Smooth muscle cell (in vitro differentiated cells): Measurements from ENCODE around the gene PDCD2L. TPM values are rescaled to one million over a fixed set of nuclear protein-coding genes. Genes with fewer than 3 reads are reported as not detected.
"Not testable (repeated sequence)": the region's sequence is repeated elsewhere in the genome, so short reads cannot be mapped to it uniquely, and the experiment has no call there.

Source experiments
- DNase-seq: peaks from one replicate; lab custom pipeline; 2025; ENCODE audit not compliant: unreplicated experiment; lab: John Stamatoyannopoulos, UW
- H2AFZ ChIP-seq: fragments of 200-600 bp; sonication (generic); 2 replicates; pipeline ENCODE4 v1.6.0; 2016; ENCODE audit warnings: antibody characterized with exemption, low read depth, mild to moderate bottlenecking
- H3F3A ChIP-seq: fragments of 200-600 bp; sonication (generic); 2 replicates; pipeline ENCODE4 v1.6.0; 2017; ENCODE audit warnings: antibody characterized with exemption, low read depth
- H3K27ac ChIP-seq: fragments of 200-600 bp; sonication (generic); 2 replicates; pipeline ENCODE4 v1.5.1; 2016; ENCODE audit warnings: low read depth, mild to moderate bottlenecking
- H3K27me3 ChIP-seq: fragments of 200-600 bp; sonication (generic); 2 replicates; pipeline ENCODE4 v1.6.1; 2016; ENCODE audit warnings: low read depth, mild to moderate bottlenecking
- H3K36me3 ChIP-seq: fragments of 200-600 bp; sonication (generic); 2 replicates; pipeline ENCODE4 v1.5.1; 2016; ENCODE audit warnings: low read depth
- H3K4me1 ChIP-seq: fragments of 200-600 bp; sonication (generic); 2 replicates; pipeline ENCODE4 v1.5.1; 2016; ENCODE audit warnings: low read depth
- H3K4me2 ChIP-seq: fragments of 200-600 bp; sonication (generic); 2 replicates; pipeline ENCODE4 v1.6.0; 2016; ENCODE audit warnings: mild to moderate bottlenecking
- H3K4me3 ChIP-seq: fragments of 200-600 bp; sonication (generic); 2 replicates; pipeline ENCODE4 v1.5.1; 2016; ENCODE audit warnings: mild to moderate bottlenecking
- H3K79me2 ChIP-seq: fragments of 200-600 bp; sonication (generic); 2 replicates; pipeline ENCODE4 v1.6.0; 2016; ENCODE audit warnings: low read depth, mild to moderate bottlenecking
- H3K9ac ChIP-seq: fragments of 200-600 bp; sonication (generic); 2 replicates; pipeline ENCODE4 v1.6.0; 2016; ENCODE audit warnings: low read depth
- H3K9me3 ChIP-seq: fragments of 200-600 bp; sonication (generic); replicated peaks from 2 replicates; pipeline ENCODE4 v1.5.1; 2016; ENCODE audit warnings: low read depth
- H4K20me1 ChIP-seq: fragments of 200-600 bp; sonication (generic); 2 replicates; pipeline ENCODE4 v1.6.0; 2016; ENCODE audit warnings: low read depth
- CTCF ChIP-seq: fragments of 200-600 bp; sonication (generic); IDR thresholded peaks from 2 replicates; pipeline ENCODE4 v1.5.1; 2017; ENCODE audit warnings: borderline replicate concordance, mild to moderate bottlenecking, antibody characterized with exemption; ENCODE audit not compliant: insufficient read depth, poor library complexity, severe bottlenecking
- WGBS: methylation state at CpG from one replicate; pipeline ENCODE4 v1.1.7; 2016; ENCODE audit warnings: low lambda C conversion rate; 5-methylcytosine and 5-hydroxymethylcytosine counted together
- polyA plus RNA-seq: library from polyadenylated mRNA; unstranded; fragments of >200 nt; fragmentation: Nextera tagmentation; extraction: Ambion mirVana; gene quantifications from 2 replicates; pipeline ENCODE4 v1.2.1, GENCODE V29; 2016
- total RNA-seq: library from RNA; depleted of rRNA; stranded (reverse); fragments of >200 nt; gene quantifications from 2 replicates; pipeline ENCODE4 v1.2.3, GENCODE V29; 2014

PDCD2L gene
- total and polyA plus RNA-seq, 2 experiments from 2014 or later: 4.4 to 6.0 TPM

GRCh38 chr19:34468409-34468808 lies 64.2 kb downstream of the PDCD2L start:
- H3K36me3 ChIP-seq: peaks cover 19% of the 10 kb centered on the region
- no peak for TF ChIP-seq CTCF
- WGBS: 93% methylated on average over 1 of the region's 1 CpG
- H3K9me3 ChIP-seq: no peaks in the 10 kb centered on the region
- no peaks in the 10 kb centered on the region for H3K27me3 ChIP-seq
- H3K4me2 ChIP-seq: no peak overlapping the region
- no peak overlapping the region for H2AFZ ChIP-seq
- DNase-seq: no peak
- H3K27ac ChIP-seq: no peak overlapping the region
- no peak overlapping the region for H3K4me3 ChIP-seq
- H3K9ac ChIP-seq: no peak overlapping the region
- no peaks in the 10 kb centered on the region for H3K79me2 ChIP-seq
- H3K4me1 ChIP-seq: no peaks in the 10 kb centered on the region
- peaks cover 19% of the 10 kb centered on the region for H4K20me1 ChIP-seq
- H3F3A ChIP-seq: peaks cover 3% of the 10 kb centered on the region

GRCh38 chr19:34469026-34469425 lies 64.8 kb downstream of the PDCD2L start:
- not testable (repeated sequence) for H2AFZ ChIP-seq, H3K27me3 ChIP-seq, H3K27ac ChIP-seq, H3K9ac ChIP-seq, H3K79me2 ChIP-seq, DNase-seq, H3K4me2 ChIP-seq, H3K4me3 ChIP-seq, H3F3A ChIP-seq, H3K4me1 ChIP-seq, H3K9me3 ChIP-seq
- H4K20me1 ChIP-seq: peaks cover 14% of the 10 kb centered on the region
- 95% methylated on average over 5 of the region's 5 CpGs for WGBS
- peaks cover 19% of the 10 kb centered on the region for H3K36me3 ChIP-seq

- no peak overlapping the region for H3K27ac ChIP-seq
- H2AFZ ChIP-seq: no peak overlapping the region
- WGBS: over 99% methylated on average over 8 of the region's 8 CpGs
- no peak overlapping the region for H3K4me3 ChIP-seq
- peaks cover 7% of the 10 kb centered on the region for H4K20me1 ChIP-seq
- no peak for DNase-seq
- H3K9ac ChIP-seq: no peak overlapping the region
- H3K4me1 ChIP-seq: no peaks in the 10 kb centered on the region
- peaks cover 13% of the 10 kb centered on the region for H3F3A ChIP-seq
- H3K9me3 ChIP-seq: no peaks in the 10 kb centered on the region
- H3K36me3 ChIP-seq: peaks cover 19% of the 10 kb centered on the region
- TF ChIP-seq CTCF: no peak
- no peak overlapping the region for H3K4me2 ChIP-seq
- no peaks in the 10 kb centered on the region for H3K27me3 ChIP-seq
- H3K79me2 ChIP-seq: no peaks in the 10 kb centered on the region
Measured at GRCh38 chr19:34471906-34472700, 67.9 kb downstream of the PDCD2L start.

- H4K20me1 ChIP-seq: peaks cover 3% of the 10 kb centered on the region
- no peaks in the 10 kb centered on the region for H3K27me3 ChIP-seq
- no peak for DNase-seq
- H3K4me3 ChIP-seq: no peak overlapping the region
- no peak overlapping the region for H3K9ac ChIP-seq
- no peak overlapping the region for H2AFZ ChIP-seq
- peak overlapping the region; percentile 40 for H3K4me2 ChIP-seq
- H3K9me3 ChIP-seq: no peaks in the 10 kb centered on the region
- H3F3A ChIP-seq: peaks cover 13% of the 10 kb centered on the region
- H3K27ac ChIP-seq: peak overlapping the region; percentile 79
- H3K79me2 ChIP-seq: no peaks in the 10 kb centered on the region
- peaks cover 10% of the 10 kb centered on the region for H3K36me3 ChIP-seq
- TF ChIP-seq CTCF: no peak
- 96% methylated on average over 4 of the region's 4 CpGs for WGBS
- no peaks in the 10 kb centered on the region for H3K4me1 ChIP-seq
Measured at GRCh38 chr19:34474233-34474989, 70.2 kb downstream of the PDCD2L start.
